HG03060 (cell line): Measurements from ENCODE around the gene FGF12.
"Not testable (repeated sequence)": the region's sequence is repeated elsewhere in the genome, so short reads cannot be mapped to it uniquely, and the experiment has no call there.

ENCODE experiments used
- ATAC-seq: cut with Tn5 transposase; IDR thresholded peaks from one replicate; pipeline ENCODE4 v1.9.1; 2021; ENCODE audit warnings: low read depth, moderate number of reproducible peaks; ENCODE audit not compliant: unreplicated experiment

Gene FGF12

GRCh38 chr3:192727032-192727847 is at the start of gene FGF12:
Gene FGF12 (minus strand): TSS chr3:192727541.
- no peak for ATAC-seq

- ATAC-seq: not testable (repeated sequence)
Measured at GRCh38 chr3:192774341-192774740, 47.0 kb upstream of the FGF12 start.

GRCh38 chr3:192772240-192772894 is 45.0 kb upstream of the FGF12 start:
- no peak for ATAC-seq

GRCh38 chr3:192758654-192759053 is 31.3 kb upstream of the FGF12 start:
- ATAC-seq: no peak

- no peak for ATAC-seq
Measured at GRCh38 chr3:192751148-192751547, 23.8 kb upstream of the FGF12 start.

- ATAC-seq: no peak
Measured at GRCh38 chr3:192750201-192750600, 22.9 kb upstream of the FGF12 start.

- ATAC-seq: no peak
Measured at GRCh38 chr3:192747746-192748145, 20.4 kb upstream of the FGF12 start.

GRCh38 chr3:192747145-192747544 is 19.8 kb upstream of the FGF12 start:
- ATAC-seq: no peak

GRCh38 chr3:192745150-192745549 is 17.8 kb upstream of the FGF12 start:
- no peak for ATAC-seq

- ATAC-seq: not testable (repeated sequence)
Measured at GRCh38 chr3:192744604-192745003, 17.3 kb upstream of the FGF12 start.

- ATAC-seq: no peak
Measured at GRCh38 chr3:192737506-192737905, 10.2 kb upstream of the FGF12 start.

- ATAC-seq: no peak
Measured at GRCh38 chr3:192731233-192731632, 3.9 kb upstream of the FGF12 start.

- ATAC-seq: no peak
Measured at GRCh38 chr3:192726385-192726784, 956 bp downstream of the FGF12 start.

GRCh38 chr3:192719964-192720363 is 7.4 kb downstream of the FGF12 start:
- ATAC-seq: no peak

GRCh38 chr3:192718156-192718555 is 9.2 kb downstream of the FGF12 start:
- no peak for ATAC-seq

GRCh38 chr3:192715126-192715525 is 12.2 kb downstream of the FGF12 start:
- ATAC-seq: no peak

GRCh38 chr3:192711126-192711525 is 16.2 kb downstream of the FGF12 start:
- not testable (repeated sequence) for ATAC-seq

- ATAC-seq: no peak
Measured at GRCh38 chr3:192710366-192710765, 17.0 kb downstream of the FGF12 start.

- no peak for ATAC-seq
Measured at GRCh38 chr3:192706272-192706671, 21.1 kb downstream of the FGF12 start.

- no peak for ATAC-seq
Measured at GRCh38 chr3:192700885-192701284, 26.5 kb downstream of the FGF12 start.

- ATAC-seq: no peak
Measured at GRCh38 chr3:192696943-192697587, 30.3 kb downstream of the FGF12 start.
